Heart right ventricle (tissue), 16 donors: ENCODE data around the gene RTL9. TPM values are rescaled to one million over a fixed set of nuclear protein-coding genes. Genes with fewer than 3 reads are reported as not detected.

Experiments
- ATAC-seq, 8 donors: fragments of 200-7000 bp; cut with Tn5 transposase; one replicate each; pipeline ENCODE4 v1.9.1; 2020; ENCODE audit warnings: mild to moderate bottlenecking in 8 of 8, moderate library complexity in 8 of 8, moderate number of reproducible peaks in 1 of 8
- DNase-seq, 2 donors: peaks; one replicate each; pipeline ENCODE4 v3.0.0-alpha.2; 2020
- H3K27ac ChIP-seq, 10 donors: fragments of 200-600 bp; sonication (generic) in 2 of 10; one replicate each; pipeline versions ENCODE4 v1.5.0 to v1.8.0; 2020 to 2022; ENCODE audit warnings: mild to moderate bottlenecking in 3 of 10
- H3K27me3 ChIP-seq, 7 donors: fragments of 200-600 bp; one replicate each; pipeline ENCODE4 v1.8.0; 2021 to 2022; ENCODE audit warnings: mild to moderate bottlenecking in 2 of 7
- H3K36me3 ChIP-seq, 9 donors: fragments of 200-600 bp; sonication (generic) in 1 of 9; one replicate each; pipeline versions ENCODE4 v1.5.0 to v1.8.0; 2020 to 2022; ENCODE audit warnings: mild to moderate bottlenecking in 2 of 9
- H3K4me1 ChIP-seq, 9 donors: fragments of 200-600 bp; sonication (generic) in 1 of 9; one replicate each; pipeline versions ENCODE4 v1.5.0 to v1.8.0; 2020 to 2022; ENCODE audit warnings: mild to moderate bottlenecking in 4 of 9
- H3K4me3 ChIP-seq, 10 donors: fragments of 200-600 bp; sonication (generic) in 2 of 10; one replicate each; pipeline versions ENCODE4 v1.5.0 to v1.8.0; 2020 to 2022; ENCODE audit warnings: mild to moderate bottlenecking in 7 of 10, moderate library complexity in 2 of 10
- H3K9me3 ChIP-seq, 11 donors: fragments of 200-600 bp in 10 of 11; sonication (generic) in 2 of 11; one replicate each; pipeline versions ENCODE4 v1.5.0 to v1.8.0; 2013 to 2022; ENCODE audit warnings: mild to moderate bottlenecking in 2 of 11, control low read depth in 1 of 11, moderate library complexity in 1 of 11
- CTCF ChIP-seq, 9 donors: fragments of 200-600 bp; sonication (generic) in 2 of 9; IDR thresholded peaks; one replicate each; pipeline versions ENCODE4 v1.5.0 to v1.8.0; 2021 to 2022; ENCODE audit warnings: antibody characterized with exemption in 9 of 9, mild to moderate bottlenecking in 5 of 9, moderate library complexity in 1 of 9
- WGBS, 2 donors: extraction: QIAGEN DNeasy Blood & Tissue Kit; methylation state at CpG; one replicate each; pipeline ENCODE4 v1.1.7; 2013; ENCODE audit warnings: inconsistent platforms in 1 of 2; 5-methylcytosine and 5-hydroxymethylcytosine counted together
- intact Hi-C, 10 donors: fragments of 100-400 bp; cut with DNase I; formaldehyde crosslinking; loops; one replicate each; pipeline versions ENCODE4 v1.11.1 to v1.14.2; 2022
- polyA plus RNA-seq, 2 donors: library from polyadenylated mRNA; stranded (reverse); fragments of 200-250 nt; gene quantifications; one replicate each; pipeline ENCODE4 v1.2.3, GENCODE V29; 2013
- total RNA-seq, 10 donors: library from RNA; stranded (reverse); fragmentation: NEBNext Ultra II Directional in 3 of 10; extraction: Animal tissue kit (Norgen Biotek cat#: 25700) in 3 of 10; gene quantifications; one replicate each; pipeline versions ENCODE4 v1.2.1 to v1.2.4, GENCODE V29; 2021 to 2023
- donor health status: Arrhythmogenic right ventricular cardiomyopathy.
- donor health status: ischemic (EF 13 %, LVEDD 7.1; RV severe dilation, severe dysfunction).
- donor health status: healthy with polysubstance abuse.
- donor health status: DM: no; HTN: yes; CAD: no.
- donor health status: DM: no; HTN: no; CAD: no.
- donor health status: ischemic (EF 25% LVEDD 6.9; RV normal size, moderate dysfunction).
- donor health status: ischemic (EF 25% LVEDD 5.7; RV mildly dilated, moderate dysfunction).
- donor health status: healthy.
- donor health status: DM: yes; HTN: yes; CAD: no.
- donor health status: Ischemic cardiomyopathy.
- donor health status: ischemic (EF 35%, LVEDD 5.7; RV mildly dilated, moderate dysfunction).
- donor health status: nonischemic (EF 11% LVEDD 7.7; RV severe dilation, severe dysfunction).
- donor health status: DM: yes; HTN: yes; CAD: no.
- donor health status: PGD.
- donor health status: ischemic (EF 29% LVEDD 5.4; RV normal size, mild dysfunction).
- donor health status: nonischemic (EF 23%, LVEDD 6.1; RV moderate dilation, normal function).

The RTL9 gene
- total and polyA plus RNA-seq, 12 donors: 0.29 to 1.2 (median 0.64) TPM

GRCh38 chrX:110396735-110397134, 38.1 kb downstream of the RTL9 start:
- no peak for ATAC-seq

DNA sequence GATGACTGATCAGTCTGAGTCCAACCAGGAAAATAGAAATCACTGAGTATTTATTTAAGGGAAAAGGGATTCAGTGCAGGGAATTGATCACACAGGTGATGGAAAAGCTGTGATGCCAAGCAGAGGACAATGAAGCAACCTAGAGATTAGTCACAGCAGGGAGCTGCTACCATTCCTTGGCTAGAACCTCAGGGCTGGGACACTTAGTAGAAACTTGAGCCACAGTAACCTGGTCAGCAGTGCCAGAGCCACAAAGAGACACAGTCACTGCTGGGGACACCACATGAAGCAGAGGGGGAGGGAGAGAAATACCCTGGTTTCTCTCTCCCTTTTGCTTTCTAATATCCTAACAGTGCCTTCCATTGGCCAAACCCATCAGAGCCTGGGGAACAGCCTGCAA, 38.7 kb downstream of the RTL9 start:
- DNase-seq (no peak), ATAC-seq (no peak)
- Histone ChIP-seq H3K4me3 (no peak overlapping the region), H3K27ac (no peak overlapping the region), H3K36me3 (no peaks in the 10 kb centered on the region), H3K9me3 (no peaks in the 10 kb centered on the region), H3K4me1 (peaks cover 0 to 1% (median 0%) of the 10 kb centered on the region in 9 donors), H3K27me3 (peaks cover 0 to 66% (median 0%) of the 10 kb centered on the region in 7 donors)
- intact Hi-C loops: no loop called here
- no peak for TF ChIP-seq CTCF (IDR thresholded peaks at IDR 0.05)

More at GRCh38 chrX:110396735-110397134, 38.1 kb downstream of the RTL9 start:
- H3K9me3 ChIP-seq: no peaks in the 10 kb centered on the region
- DNase-seq: no peak
- intact Hi-C loops: no loop called here
- H3K36me3 ChIP-seq: no peaks in the 10 kb centered on the region
- 73 to 87% methylated on average over 4 of the region's 4 CpGs for WGBS, 2 donors
- no peaks in the 10 kb centered on the region for H3K4me1 ChIP-seq
- peaks cover 0 to 61% (median 0%) of the 10 kb centered on the region in 7 donors for H3K27me3 ChIP-seq
- no peak for TF ChIP-seq CTCF (IDR thresholded peaks at IDR 0.05)
- no peak overlapping the region for H3K27ac ChIP-seq
- H3K4me3 ChIP-seq: no peak overlapping the region

GRCh38 chrX:110397904-110398303, 39.3 kb downstream of the RTL9 start:
- H3K4me1 ChIP-seq: peaks cover 0 to 4% (median 0%) of the 10 kb centered on the region in 9 donors
- intact Hi-C loops: no loop called here
- no peaks in the 10 kb centered on the region for H3K36me3 ChIP-seq
- ATAC-seq (no peak), DNase-seq (no peak)
- no peak overlapping the region for H3K27ac ChIP-seq
- no peak overlapping the region for H3K4me3 ChIP-seq
- no peak for TF ChIP-seq CTCF (IDR thresholded peaks at IDR 0.05)
- WGBS, 2 donors: 89 to 91% methylated on average over 6 of the region's 6 CpGs
- H3K27me3 ChIP-seq: peaks cover 0 to 64% (median 0%) of the 10 kb centered on the region in 7 donors
- H3K9me3 ChIP-seq: no peaks in the 10 kb centered on the region

GRCh38 chrX:110399497-110399896, 40.8 kb downstream of the RTL9 start:
- no peak for TF ChIP-seq CTCF (IDR thresholded peaks at IDR 0.05)
- Histone ChIP-seq H3K9me3 (no peaks in the 10 kb centered on the region), H3K27me3 (peaks cover 0 to 60% (median 0%) of the 10 kb centered on the region in 7 donors), H3K27ac (no peak overlapping the region), H3K36me3 (no peaks in the 10 kb centered on the region), H3K4me3 (no peak overlapping the region), H3K4me1 (peaks cover 0 to 4% (median 0%) of the 10 kb centered on the region in 9 donors)
- DNase-seq (no peak), ATAC-seq (no peak)
- WGBS, 2 donors: 93 to 95% methylated on average over 5 of the region's 5 CpGs
- intact Hi-C loops: no loop called here
